ENCODE data around the gene DLGAP1.

DNA sequence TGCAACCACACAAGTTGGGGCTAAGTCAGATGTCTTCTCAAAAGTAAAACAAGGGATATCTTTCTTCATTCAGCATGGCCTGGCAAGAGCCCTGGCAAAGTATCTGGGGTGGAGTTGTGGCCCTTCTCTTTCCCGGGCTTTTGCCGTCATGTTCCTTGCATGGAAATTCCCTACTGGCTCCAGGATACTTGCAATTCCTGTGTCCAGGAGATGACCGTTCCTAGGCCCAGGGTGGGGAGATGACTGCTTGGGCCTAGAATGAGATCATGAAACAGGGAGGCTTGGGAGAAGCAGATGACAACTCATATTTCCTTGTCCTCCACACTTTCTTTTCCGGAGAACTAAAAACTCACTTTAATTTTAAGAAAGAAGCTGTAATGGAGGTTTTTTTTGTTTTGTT is 944.2 kb downstream of the DLGAP1 start:
- TF ChIP-seq, protein P1, sequence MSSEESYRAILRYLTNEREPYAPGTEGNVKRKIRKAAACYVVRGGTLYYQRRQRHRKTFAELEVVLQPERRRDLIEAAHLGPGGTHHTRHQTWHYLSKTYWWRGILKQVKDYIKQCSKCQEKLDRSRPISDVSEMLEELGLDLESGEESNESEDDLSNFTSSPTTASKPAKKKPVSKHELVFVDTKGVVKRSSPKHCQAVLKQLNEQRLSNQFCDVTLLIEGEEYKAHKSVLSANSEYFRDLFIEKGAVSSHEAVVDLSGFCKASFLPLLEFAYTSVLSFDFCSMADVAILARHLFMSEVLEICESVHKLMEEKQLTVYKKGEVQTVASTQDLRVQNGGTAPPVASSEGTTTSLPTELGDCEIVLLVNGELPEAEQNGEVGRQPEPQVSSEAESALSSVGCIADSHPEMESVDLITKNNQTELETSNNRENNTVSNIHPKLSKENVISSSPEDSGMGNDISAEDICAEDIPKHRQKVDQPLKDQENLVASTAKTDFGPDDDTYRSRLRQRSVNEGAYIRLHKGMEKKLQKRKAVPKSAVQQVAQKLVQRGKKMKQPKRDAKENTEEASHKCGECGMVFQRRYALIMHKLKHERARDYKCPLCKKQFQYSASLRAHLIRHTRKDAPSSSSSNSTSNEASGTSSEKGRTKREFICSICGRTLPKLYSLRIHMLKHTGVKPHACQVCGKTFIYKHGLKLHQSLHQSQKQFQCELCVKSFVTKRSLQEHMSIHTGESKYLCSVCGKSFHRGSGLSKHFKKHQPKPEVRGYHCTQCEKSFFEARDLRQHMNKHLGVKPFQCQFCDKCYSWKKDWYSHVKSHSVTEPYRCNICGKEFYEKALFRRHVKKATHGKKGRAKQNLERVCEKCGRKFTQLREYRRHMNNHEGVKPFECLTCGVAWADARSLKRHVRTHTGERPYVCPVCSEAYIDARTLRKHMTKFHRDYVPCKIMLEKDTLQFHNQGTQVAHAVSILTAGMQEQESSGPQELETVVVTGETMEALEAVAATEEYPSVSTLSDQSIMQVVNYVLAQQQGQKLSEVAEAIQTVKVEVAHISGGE (tag by site-specific recombination; conservative IDR thresholded peaks at IDR 0.05; ENCODE audit: low read depth), result no peak
- TF ChIP-seq SETDB1 (IDR thresholded peaks at IDR 0.05; ENCODE audit: insufficient read length, low read length) (no peak), ZNF514 (tag by site-specific recombination; IDR thresholded peaks at IDR 0.05) (no peak), ZNF560 (tag by site-specific recombination; IDR thresholded peaks at IDR 0.05; ENCODE audit: borderline replicate concordance) (no peak), ZNF660 (tag by site-specific recombination; IDR thresholded peaks at IDR 0.05) (no peak), KLF10 (tag by site-specific recombination; IDR thresholded peaks at IDR 0.05) (no peak), ZNF138 (tag by site-specific recombination; IDR thresholded peaks at IDR 0.05; ENCODE audit: borderline replicate concordance) (no peak), ZNF626 (tag by site-specific recombination; IDR thresholded peaks at IDR 0.05) (no peak), ZNF121 (tag by site-specific recombination; IDR thresholded peaks at IDR 0.05) (no peak)
- TF ChIP-seq, protein P2, sequence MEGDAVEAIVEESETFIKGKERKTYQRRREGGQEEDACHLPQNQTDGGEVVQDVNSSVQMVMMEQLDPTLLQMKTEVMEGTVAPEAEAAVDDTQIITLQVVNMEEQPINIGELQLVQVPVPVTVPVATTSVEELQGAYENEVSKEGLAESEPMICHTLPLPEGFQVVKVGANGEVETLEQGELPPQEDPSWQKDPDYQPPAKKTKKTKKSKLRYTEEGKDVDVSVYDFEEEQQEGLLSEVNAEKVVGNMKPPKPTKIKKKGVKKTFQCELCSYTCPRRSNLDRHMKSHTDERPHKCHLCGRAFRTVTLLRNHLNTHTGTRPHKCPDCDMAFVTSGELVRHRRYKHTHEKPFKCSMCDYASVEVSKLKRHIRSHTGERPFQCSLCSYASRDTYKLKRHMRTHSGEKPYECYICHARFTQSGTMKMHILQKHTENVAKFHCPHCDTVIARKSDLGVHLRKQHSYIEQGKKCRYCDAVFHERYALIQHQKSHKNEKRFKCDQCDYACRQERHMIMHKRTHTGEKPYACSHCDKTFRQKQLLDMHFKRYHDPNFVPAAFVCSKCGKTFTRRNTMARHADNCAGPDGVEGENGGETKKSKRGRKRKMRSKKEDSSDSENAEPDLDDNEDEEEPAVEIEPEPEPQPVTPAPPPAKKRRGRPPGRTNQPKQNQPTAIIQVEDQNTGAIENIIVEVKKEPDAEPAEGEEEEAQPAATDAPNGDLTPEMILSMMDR (tag by site-specific recombination; IDR thresholded peaks at IDR 0.05), result no peak
- TF ChIP-seq, protein P3, sequence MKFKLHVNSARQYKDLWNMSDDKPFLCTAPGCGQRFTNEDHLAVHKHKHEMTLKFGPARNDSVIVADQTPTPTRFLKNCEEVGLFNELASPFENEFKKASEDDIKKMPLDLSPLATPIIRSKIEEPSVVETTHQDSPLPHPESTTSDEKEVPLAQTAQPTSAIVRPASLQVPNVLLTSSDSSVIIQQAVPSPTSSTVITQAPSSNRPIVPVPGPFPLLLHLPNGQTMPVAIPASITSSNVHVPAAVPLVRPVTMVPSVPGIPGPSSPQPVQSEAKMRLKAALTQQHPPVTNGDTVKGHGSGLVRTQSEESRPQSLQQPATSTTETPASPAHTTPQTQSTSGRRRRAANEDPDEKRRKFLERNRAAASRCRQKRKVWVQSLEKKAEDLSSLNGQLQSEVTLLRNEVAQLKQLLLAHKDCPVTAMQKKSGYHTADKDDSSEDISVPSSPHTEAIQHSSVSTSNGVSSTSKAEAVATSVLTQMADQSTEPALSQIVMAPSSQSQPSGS (tag by site-specific recombination; IDR thresholded peaks at IDR 0.05; ENCODE audit: low read depth), result no peak
- TF ChIP-seq, protein P4, sequence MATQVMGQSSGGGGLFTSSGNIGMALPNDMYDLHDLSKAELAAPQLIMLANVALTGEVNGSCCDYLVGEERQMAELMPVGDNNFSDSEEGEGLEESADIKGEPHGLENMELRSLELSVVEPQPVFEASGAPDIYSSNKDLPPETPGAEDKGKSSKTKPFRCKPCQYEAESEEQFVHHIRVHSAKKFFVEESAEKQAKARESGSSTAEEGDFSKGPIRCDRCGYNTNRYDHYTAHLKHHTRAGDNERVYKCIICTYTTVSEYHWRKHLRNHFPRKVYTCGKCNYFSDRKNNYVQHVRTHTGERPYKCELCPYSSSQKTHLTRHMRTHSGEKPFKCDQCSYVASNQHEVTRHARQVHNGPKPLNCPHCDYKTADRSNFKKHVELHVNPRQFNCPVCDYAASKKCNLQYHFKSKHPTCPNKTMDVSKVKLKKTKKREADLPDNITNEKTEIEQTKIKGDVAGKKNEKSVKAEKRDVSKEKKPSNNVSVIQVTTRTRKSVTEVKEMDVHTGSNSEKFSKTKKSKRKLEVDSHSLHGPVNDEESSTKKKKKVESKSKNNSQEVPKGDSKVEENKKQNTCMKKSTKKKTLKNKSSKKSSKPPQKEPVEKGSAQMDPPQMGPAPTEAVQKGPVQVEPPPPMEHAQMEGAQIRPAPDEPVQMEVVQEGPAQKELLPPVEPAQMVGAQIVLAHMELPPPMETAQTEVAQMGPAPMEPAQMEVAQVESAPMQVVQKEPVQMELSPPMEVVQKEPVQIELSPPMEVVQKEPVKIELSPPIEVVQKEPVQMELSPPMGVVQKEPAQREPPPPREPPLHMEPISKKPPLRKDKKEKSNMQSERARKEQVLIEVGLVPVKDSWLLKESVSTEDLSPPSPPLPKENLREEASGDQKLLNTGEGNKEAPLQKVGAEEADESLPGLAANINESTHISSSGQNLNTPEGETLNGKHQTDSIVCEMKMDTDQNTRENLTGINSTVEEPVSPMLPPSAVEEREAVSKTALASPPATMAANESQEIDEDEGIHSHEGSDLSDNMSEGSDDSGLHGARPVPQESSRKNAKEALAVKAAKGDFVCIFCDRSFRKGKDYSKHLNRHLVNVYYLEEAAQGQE (tag by site-specific recombination; IDR thresholded peaks at IDR 0.05), result no peak
